Mesothelial cell of epicardium (in vitro differentiated cells): ENCODE results near the gene MYB. TPM values are rescaled to one million over a fixed set of nuclear protein-coding genes. Genes with fewer than 3 reads are reported as not detected.

Source experiments
- DNase-seq, 2 experiments: peaks; one replicate each; pipeline ENCODE4 v3.0.0; 2021; ENCODE audit warnings: low spot score in 2 of 2; ENCODE audit not compliant: unreplicated experiment in 2 of 2
- H3K27ac Mint-ChIP-seq: 2 replicates; pipeline ENCODE4 v1.8.0; 2021; ENCODE audit warnings: mixed read lengths
- H3K27me3 Mint-ChIP-seq: 2 replicates; pipeline ENCODE4 v1.8.0; 2021; ENCODE audit warnings: low read depth, mixed read lengths
- H3K36me3 Mint-ChIP-seq: 2 replicates; pipeline ENCODE4 v1.8.0; 2021; ENCODE audit warnings: mixed read lengths
- H3K4me1 Mint-ChIP-seq: 2 replicates; pipeline ENCODE4 v1.8.0; 2021; ENCODE audit warnings: mixed read lengths
- H3K4me3 Mint-ChIP-seq: 2 replicates; pipeline ENCODE4 v1.8.0; 2021; ENCODE audit warnings: mild to moderate bottlenecking, moderate library complexity, mixed read lengths
- H3K9me3 Mint-ChIP-seq: 2 replicates; pipeline ENCODE4 v1.8.0; 2021; ENCODE audit warnings: mixed read lengths
- total RNA-seq: library from RNA; stranded (reverse); gene quantifications from 3 replicates; pipeline ENCODE4 v1.2.1, GENCODE V29; 2021
- TF ChIP-seq, protein P1 (sequence below): fragments of 200-600 bp; sonication (generic); IDR thresholded peaks from one replicate; pipeline ENCODE4 v1.5.0; 2021; ENCODE audit warnings: antibody characterized with exemption; ENCODE audit not compliant: unreplicated experiment

MYB gene
- total RNA-seq, 1 donor from 2014 or later = 1.6 TPM

DNA sequence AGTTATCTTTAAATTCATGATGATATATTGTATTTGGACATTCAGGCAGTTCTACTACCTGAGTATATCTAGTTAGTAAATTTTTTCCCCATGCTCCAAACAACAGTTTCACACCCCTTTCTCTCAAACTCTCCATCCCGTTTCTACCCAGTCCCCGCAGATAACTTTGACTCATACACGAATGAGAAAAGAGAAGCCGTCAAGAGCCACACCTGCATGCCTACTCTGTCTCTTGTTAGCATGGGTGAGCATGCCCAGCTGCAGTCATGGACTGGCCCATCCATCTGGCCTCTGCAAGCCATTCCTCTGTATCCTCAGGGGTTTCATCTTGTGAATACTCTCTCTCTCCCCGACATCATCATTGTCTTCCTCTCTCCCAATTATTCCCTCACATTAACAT is 41.5 kb downstream of the MYB start:
- H3K36me3 Mint-ChIP-seq = no peaks in the 10 kb centered on the region
- no peaks in the 10 kb centered on the region for H3K27me3 Mint-ChIP-seq
- no peak for DNase-seq
- H3K9me3 Mint-ChIP-seq = no peaks in the 10 kb centered on the region
- no peak overlapping the region for H3K4me3 Mint-ChIP-seq
- no peak overlapping the region for H3K27ac Mint-ChIP-seq
- H3K4me1 Mint-ChIP-seq = no peaks in the 10 kb centered on the region
- TF ChIP-seq, protein P1, sequence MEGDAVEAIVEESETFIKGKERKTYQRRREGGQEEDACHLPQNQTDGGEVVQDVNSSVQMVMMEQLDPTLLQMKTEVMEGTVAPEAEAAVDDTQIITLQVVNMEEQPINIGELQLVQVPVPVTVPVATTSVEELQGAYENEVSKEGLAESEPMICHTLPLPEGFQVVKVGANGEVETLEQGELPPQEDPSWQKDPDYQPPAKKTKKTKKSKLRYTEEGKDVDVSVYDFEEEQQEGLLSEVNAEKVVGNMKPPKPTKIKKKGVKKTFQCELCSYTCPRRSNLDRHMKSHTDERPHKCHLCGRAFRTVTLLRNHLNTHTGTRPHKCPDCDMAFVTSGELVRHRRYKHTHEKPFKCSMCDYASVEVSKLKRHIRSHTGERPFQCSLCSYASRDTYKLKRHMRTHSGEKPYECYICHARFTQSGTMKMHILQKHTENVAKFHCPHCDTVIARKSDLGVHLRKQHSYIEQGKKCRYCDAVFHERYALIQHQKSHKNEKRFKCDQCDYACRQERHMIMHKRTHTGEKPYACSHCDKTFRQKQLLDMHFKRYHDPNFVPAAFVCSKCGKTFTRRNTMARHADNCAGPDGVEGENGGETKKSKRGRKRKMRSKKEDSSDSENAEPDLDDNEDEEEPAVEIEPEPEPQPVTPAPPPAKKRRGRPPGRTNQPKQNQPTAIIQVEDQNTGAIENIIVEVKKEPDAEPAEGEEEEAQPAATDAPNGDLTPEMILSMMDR = no peak

DNA sequence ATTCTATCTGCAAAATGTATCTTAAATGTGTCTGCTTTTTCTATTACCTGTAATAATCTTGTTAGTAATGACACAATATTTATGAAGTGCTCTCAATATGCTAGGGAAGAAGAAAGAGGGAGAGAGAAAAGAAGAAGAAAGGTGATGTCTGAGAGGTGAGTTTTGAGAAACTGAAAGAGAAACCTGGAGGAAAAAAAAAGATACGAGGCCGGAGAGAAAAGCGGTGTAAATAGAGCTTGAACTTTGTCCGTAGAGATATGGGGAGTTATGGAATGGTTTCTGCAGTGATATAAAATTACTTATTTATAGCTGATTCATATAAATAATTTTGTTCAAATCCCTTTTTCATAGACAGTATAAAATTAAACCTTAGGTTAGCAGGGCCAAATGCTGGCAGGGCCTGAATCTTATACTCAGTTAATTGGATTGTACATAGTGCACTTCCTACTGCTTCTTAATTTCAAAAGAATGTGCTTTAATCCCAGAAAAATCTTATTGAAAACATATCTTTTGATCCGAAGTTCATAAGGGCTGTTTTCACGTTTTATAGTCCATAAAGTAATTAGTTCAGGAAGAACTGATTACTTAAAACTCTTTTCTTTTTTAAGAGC is 43.0 kb downstream of the MYB start:
- TF ChIP-seq, protein P1 = no peak
- Mint-ChIP-seq H3K9me3 (no peaks in the 10 kb centered on the region), H3K36me3 (no peaks in the 10 kb centered on the region), H3K27ac (no peak overlapping the region), H3K4me1 (no peaks in the 10 kb centered on the region), H3K4me3 (no peak overlapping the region), H3K27me3 (no peaks in the 10 kb centered on the region)
- no peak for DNase-seq

DNA sequence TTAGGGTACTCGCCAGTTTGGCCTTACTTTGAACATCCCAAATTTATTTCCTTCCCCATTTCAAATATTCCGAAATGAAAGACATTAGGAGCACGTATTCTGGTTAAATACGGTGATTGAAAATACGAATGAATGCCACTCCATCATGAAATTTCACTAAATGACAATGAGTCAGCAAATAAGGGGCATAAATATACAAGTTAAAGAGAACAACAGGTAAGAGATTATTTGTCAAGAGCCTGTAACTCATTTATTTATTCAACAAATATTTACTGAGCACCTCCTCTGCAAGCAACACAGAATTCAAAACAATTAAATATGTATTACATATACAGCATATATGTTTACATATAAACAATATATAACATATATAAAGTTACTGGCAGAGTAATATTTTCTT is 44.8 kb downstream of the MYB start:
- no peaks in the 10 kb centered on the region for H3K9me3 Mint-ChIP-seq

DNA sequence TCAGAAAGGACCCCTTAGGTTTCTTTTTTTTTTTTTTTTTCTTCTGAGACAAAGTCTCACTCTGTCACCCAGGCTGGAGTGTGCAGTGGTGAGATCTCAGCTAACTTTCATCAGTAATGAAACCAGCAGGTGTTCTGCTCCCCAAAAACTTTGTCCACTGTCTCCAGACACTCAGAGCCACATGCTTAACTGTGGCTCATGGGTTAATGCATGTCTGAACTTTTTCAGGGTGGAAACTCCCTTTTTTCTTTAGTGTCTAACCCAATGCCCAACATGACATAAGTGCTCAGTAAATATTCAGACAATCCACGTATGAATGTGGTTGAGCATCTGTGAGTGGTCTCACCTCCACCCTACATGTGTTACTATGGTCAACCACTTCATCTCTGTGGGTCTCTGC is 45.4 kb downstream of the MYB start:
- Mint-ChIP-seq H3K4me1 (peaks cover 2% of the 10 kb centered on the region), H3K9me3 (no peaks in the 10 kb centered on the region), H3K27me3 (no peaks in the 10 kb centered on the region), H3K4me3 (no peak overlapping the region), H3K36me3 (no peaks in the 10 kb centered on the region), H3K27ac (no peak overlapping the region)
- DNase-seq = no peak
- TF ChIP-seq, protein P1 = no peak

More for the DNA sequence above, 44.8 kb downstream of the MYB start:
- no peak for DNase-seq
- Mint-ChIP-seq H3K36me3 (no peaks in the 10 kb centered on the region), H3K4me1 (peaks cover 2% of the 10 kb centered on the region), H3K27ac (no peak overlapping the region), H3K27me3 (no peaks in the 10 kb centered on the region), H3K4me3 (no peak overlapping the region)
- TF ChIP-seq, protein P1 = no peak

DNA sequence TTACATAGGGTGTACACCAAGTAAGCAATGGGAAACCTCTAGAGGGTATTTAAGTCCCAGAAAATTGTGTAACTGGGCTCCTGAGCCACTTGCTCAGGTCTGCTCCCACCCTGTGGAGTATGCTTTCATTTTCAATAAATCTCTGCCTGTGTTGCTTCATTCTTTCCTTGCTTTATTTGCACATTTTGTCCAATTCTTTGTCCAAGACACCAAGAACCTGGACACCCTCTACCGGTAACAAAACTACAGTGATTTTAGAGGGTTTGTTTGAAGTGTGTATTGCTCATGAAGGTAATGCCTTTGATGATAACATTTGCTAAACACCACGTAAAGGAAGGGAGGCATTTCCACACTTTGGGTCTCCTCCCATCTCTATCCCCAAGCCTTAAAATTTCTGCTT is 46.2 kb downstream of the MYB start:
- Mint-ChIP-seq H3K27ac (no peak overlapping the region), H3K4me1 (peaks cover 2% of the 10 kb centered on the region), H3K4me3 (no peak overlapping the region), H3K36me3 (no peaks in the 10 kb centered on the region), H3K9me3 (no peaks in the 10 kb centered on the region), H3K27me3 (no peaks in the 10 kb centered on the region)
- DNase-seq = no peak
- TF ChIP-seq, protein P1 = no peak

DNA sequence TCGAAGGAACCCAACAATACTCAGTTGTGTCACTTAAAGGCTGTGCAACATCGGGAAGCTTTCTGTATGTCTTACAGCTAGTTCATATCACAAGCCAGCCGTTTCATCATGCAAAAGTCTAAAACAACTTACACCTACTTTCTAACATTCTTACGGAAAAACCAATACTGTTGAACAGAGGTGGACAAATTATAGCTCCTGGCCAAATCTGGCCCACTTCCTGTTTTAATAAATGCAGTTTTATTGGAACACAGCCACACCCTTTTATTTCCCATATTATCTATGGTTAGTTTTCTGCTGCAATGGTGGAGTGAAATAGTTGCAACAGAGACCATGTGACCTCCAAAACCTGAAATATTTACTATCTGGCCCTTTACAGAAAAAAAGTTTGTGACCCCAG is 46.6 kb downstream of the MYB start:
- H3K27me3 Mint-ChIP-seq = no peaks in the 10 kb centered on the region
- no peak for DNase-seq
- peaks cover 2% of the 10 kb centered on the region for H3K4me1 Mint-ChIP-seq
- TF ChIP-seq, protein P1 = no peak
- no peak overlapping the region for H3K27ac Mint-ChIP-seq
- H3K36me3 Mint-ChIP-seq = no peaks in the 10 kb centered on the region
- H3K4me3 Mint-ChIP-seq = no peak overlapping the region
- no peaks in the 10 kb centered on the region for H3K9me3 Mint-ChIP-seq
